Kidney epithelial cell (primary cell): Measurements from ENCODE around the gene CTBP2. TPM values are rescaled to one million over a fixed set of nuclear protein-coding genes. Genes with fewer than 3 reads are reported as not detected.

Experiments
- DNase-seq: peaks from one replicate; pipeline ENCODE4 v3.0.0-alpha.2; 2010; ENCODE audit warnings: low read depth
- H3K27me3 ChIP-seq: 2 replicates; pipeline ENCODE4 v1.6.0; 2011; ENCODE audit warnings: low read length; ENCODE audit not compliant: control insufficient read depth, insufficient read depth
- H3K36me3 ChIP-seq: 2 replicates; pipeline ENCODE4 v1.5.1; 2011; ENCODE audit warnings: low read length; ENCODE audit not compliant: control insufficient read depth, insufficient read depth
- H3K4me3 ChIP-seq: 2 replicates; pipeline ENCODE4 v1.5.1; 2011; ENCODE audit warnings: low read depth, mild to moderate bottlenecking, control low read depth, low read length
- CTCF ChIP-seq: IDR thresholded peaks from 2 replicates; pipeline ENCODE4 v1.5.1; 2011; ENCODE audit warnings: mild to moderate bottlenecking, moderate library complexity, low read length, control low read depth, inconsistent platforms; ENCODE audit not compliant: insufficient read depth, poor library complexity, severe bottlenecking
- total RNA-seq: library from RNA; depleted of rRNA; stranded (reverse); fragments of >200 nt; gene quantifications from 2 replicates; pipeline ENCODE4 v1.2.3, GENCODE V29; 2015

CTBP2 gene
- total RNA-seq, 1 donor from 2014 or later: 136 TPM

DNA sequence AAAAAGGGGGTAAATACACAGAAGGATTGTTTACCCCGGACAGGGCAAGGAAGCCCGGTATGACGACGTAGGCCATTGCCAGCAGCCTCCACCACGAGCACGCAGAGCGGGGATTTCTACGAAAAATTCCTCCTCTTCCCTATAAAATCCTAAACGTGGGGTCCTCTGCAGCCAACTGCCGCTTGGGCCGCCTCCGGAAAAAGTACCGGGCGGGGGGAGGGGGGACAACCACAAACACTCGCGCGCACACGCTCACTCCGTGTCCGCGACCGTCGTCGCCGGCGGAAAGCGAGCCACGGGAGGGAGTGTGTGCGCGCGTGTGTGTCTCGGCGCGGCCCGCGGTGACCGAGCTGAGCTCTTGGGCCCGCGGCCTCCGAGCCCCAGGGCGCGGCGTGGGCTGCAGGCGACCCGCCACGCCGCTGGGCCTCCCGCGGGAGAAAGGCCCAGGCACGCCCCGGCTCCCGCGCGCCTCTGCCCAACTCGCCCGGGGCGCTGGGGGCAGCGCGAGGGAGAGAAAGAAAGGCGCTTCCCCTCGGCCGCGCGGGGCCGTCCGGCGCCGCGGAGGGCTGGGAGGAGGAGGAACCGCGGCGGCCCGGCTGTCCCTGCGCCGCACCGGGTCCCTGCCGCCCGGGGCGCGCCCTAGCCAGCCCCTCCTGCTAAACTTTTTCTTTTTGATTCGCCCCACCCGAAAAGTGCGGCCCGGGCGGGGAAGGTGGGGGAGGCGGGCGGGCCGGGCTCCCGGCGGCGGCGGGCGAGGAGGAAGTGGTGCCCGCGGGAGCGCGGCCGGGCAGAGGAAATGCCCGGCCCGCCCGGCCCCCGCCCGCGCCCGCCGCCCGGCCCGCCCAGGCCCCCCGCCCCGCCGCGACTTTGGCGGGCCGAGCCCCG lies 1.5 kb downstream of the CTBP2 start:
- Histone ChIP-seq H3K4me3 (peak overlapping the region; percentile 82), H3K36me3 (no peaks in the 10 kb centered on the region), H3K27me3 (no peaks in the 10 kb centered on the region)
- TF ChIP-seq CTCF: no peak
- no peak for DNase-seq

DNA sequence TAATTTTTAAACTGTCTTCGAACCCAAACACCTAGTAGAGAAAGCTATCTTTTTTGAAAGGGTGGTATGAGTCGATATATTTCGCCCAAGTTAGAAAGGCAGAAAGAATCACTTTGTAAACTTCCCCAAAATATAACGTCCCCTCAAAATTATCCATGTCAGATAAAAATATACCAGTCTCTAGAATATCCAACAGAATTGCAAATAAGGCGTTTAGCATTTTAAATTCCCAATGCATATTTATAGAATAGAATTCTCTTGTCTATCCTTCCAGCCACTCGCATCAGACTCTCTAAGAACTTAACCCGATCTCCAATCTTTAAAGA lies 2.1 kb downstream of the CTBP2 start:
- no peak for DNase-seq
- no peaks in the 10 kb centered on the region for H3K36me3 ChIP-seq
- H3K27me3 ChIP-seq: no peaks in the 10 kb centered on the region
- TF ChIP-seq CTCF: no peak
- peak overlapping the region; percentile 82 for H3K4me3 ChIP-seq

- no peaks in the 10 kb centered on the region for H3K36me3 ChIP-seq
- DNase-seq: no peak
Observed at GRCh38 chr10:125157505-125157904, 2.9 kb downstream of the CTBP2 start.

GRCh38 chr10:125156739-125157480 lies 3.5 kb downstream of the CTBP2 start:
- Histone ChIP-seq H3K36me3 (no peaks in the 10 kb centered on the region), H3K27me3 (no peaks in the 10 kb centered on the region), H3K4me3 (peak overlapping the region; percentile 82)
- no peak for TF ChIP-seq CTCF
- no peak for DNase-seq

More at GRCh38 chr10:125157505-125157904, 2.9 kb downstream of the CTBP2 start:
- Histone ChIP-seq H3K4me3 (peak overlapping the region; percentile 82), H3K27me3 (no peaks in the 10 kb centered on the region)
- no peak for TF ChIP-seq CTCF

DNA sequence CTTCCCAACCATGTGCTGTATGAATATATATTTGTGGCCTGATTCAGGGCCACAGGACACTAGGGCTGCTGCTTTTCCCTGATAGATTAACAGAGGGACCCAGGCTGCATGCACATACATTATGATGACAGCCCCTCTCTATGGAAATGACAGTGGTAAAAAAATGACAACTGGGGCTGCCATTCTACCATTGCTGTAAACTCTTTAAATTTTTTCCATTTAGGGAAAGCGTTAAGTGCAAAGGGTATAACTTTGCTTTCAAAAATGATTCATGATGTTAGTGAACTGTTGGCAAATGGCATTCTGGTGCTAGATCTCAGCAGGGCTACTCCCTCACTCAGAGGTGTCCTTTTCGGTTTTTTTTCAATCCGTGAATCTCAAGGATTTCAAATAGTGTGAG lies 4.2 kb downstream of the CTBP2 start:
- H3K4me3 ChIP-seq: no peak overlapping the region
- no peaks in the 10 kb centered on the region for H3K27me3 ChIP-seq
- no peaks in the 10 kb centered on the region for H3K36me3 ChIP-seq
- no peak for TF ChIP-seq CTCF
- no peak for DNase-seq
